Epithelial cell of prostate (primary cell): ENCODE data around the gene TSKU.
"Not testable (repeated sequence)": the region's sequence is repeated elsewhere in the genome, so short reads cannot be mapped to it uniquely, and the experiment has no call there.

Source experiments
- DNase-seq: peaks from one replicate; pipeline ENCODE4 v3.0.0-alpha.2; 2011; ENCODE audit warnings: low read depth, low spot score
- H3K27ac ChIP-seq: fragments of 450-650 bp; 2 replicates; pipeline ENCODE4 v1.5.1; 2017; ENCODE audit warnings: mild to moderate bottlenecking

The TSKU gene

GRCh38 chr11:76786441-76787014 lies 3.4 kb downstream of the TSKU start:
- H3K27ac ChIP-seq: no peak overlapping the region

GRCh38 chr11:76787271-76787670 lies 4.1 kb downstream of the TSKU start:
- no peak for DNase-seq
- peak overlapping the region; percentile 72 for H3K27ac ChIP-seq

More at GRCh38 chr11:76786441-76787014, 3.4 kb downstream of the TSKU start:
- DNase-seq: no peak

- peak overlapping the region; percentile 72 for H3K27ac ChIP-seq
- DNase-seq: no peak
Measured at GRCh38 chr11:76787911-76788596, 4.9 kb downstream of the TSKU start.

- H3K27ac ChIP-seq: peak overlapping the region; percentile 72
- peak; percentile 81 for DNase-seq
Measured at GRCh38 chr11:76788661-76789442, 5.7 kb downstream of the TSKU start.

- DNase-seq: no peak
Measured at GRCh38 chr11:76789443-76789719, 6.2 kb downstream of the TSKU start.

GRCh38 chr11:76790251-76790650 lies 7.1 kb downstream of the TSKU start:
- no peak for DNase-seq

More at GRCh38 chr11:76789443-76789719, 6.2 kb downstream of the TSKU start:
- H3K27ac ChIP-seq: peak overlapping the region; percentile 72

GRCh38 chr11:76791002-76791770 lies 8.0 kb downstream of the TSKU start:
- H3K27ac ChIP-seq, DNase-seq: not testable (repeated sequence)

More at GRCh38 chr11:76790251-76790650, 7.1 kb downstream of the TSKU start:
- no peak overlapping the region for H3K27ac ChIP-seq

GRCh38 chr11:76791861-76792260 lies 8.7 kb downstream of the TSKU start:
- DNase-seq: no peak
- peak overlapping the region; percentile 34 for H3K27ac ChIP-seq

- peak overlapping the region; percentile 34 for H3K27ac ChIP-seq
Measured at GRCh38 chr11:76792505-76793264, 9.5 kb downstream of the TSKU start.

GRCh38 chr11:76793391-76794291 lies 10.5 kb downstream of the TSKU start:
- DNase-seq: no peak
- H3K27ac ChIP-seq: no peak overlapping the region

More at GRCh38 chr11:76792505-76793264, 9.5 kb downstream of the TSKU start:
- DNase-seq: no peak

GRCh38 chr11:76794371-76795289 lies 11.5 kb downstream of the TSKU start:
- H3K27ac ChIP-seq: no peak overlapping the region
- DNase-seq: no peak

GRCh38 chr11:76795290-76795935 lies 12.3 kb downstream of the TSKU start:
- no peak for DNase-seq
- H3K27ac ChIP-seq: no peak overlapping the region

GRCh38 chr11:76795936-76796441 lies 12.8 kb downstream of the TSKU start:
- no peak overlapping the region for H3K27ac ChIP-seq
- DNase-seq: no peak

GRCh38 chr11:76796511-76797198 lies 13.5 kb downstream of the TSKU start:
- H3K27ac ChIP-seq: no peak overlapping the region
- no peak for DNase-seq

GRCh38 chr11:76797341-76798201 lies 14.4 kb downstream of the TSKU start:
- H3K27ac ChIP-seq: no peak overlapping the region
- DNase-seq: no peak

- H3K27ac ChIP-seq: no peak overlapping the region
- no peak for DNase-seq
Measured at GRCh38 chr11:76798202-76798581, 15.0 kb downstream of the TSKU start.
